AG04449 (cell line): ENCODE measurements around the gene LAT.

Experiments
- CTCF ChIA-PET: fragments of 350-600 bp; formaldehyde crosslinking; extraction: SDS; loops from one replicate; lab custom pipeline; 2021; ENCODE audit warnings: antibody characterized with exemption; lab: Yijun Ruan, JAX
- POLR2A ChIA-PET: fragments of 400-600, 350-600 bp; formaldehyde crosslinking; extraction: SDS; loops from one replicate; lab custom pipeline; 2020; ENCODE audit warnings: antibody characterized with exemption, inconsistent platforms; lab: Yijun Ruan, JAX
- DNase-seq: peaks from one replicate; pipeline ENCODE4 v3.0.0-alpha.2; 2010; ENCODE audit warnings: low read depth, low spot score
- H3K4me3 ChIP-seq: 2 replicates; pipeline ENCODE4 v1.5.1; 2011; ENCODE audit warnings: low read depth, mild to moderate bottlenecking, control low read depth, low read length
- CTCF ChIP-seq: IDR thresholded peaks from one replicate; pipeline ENCODE4 v1.5.1; 2011; ENCODE audit warnings: mild to moderate bottlenecking, moderate library complexity, low read length, control low read depth, inconsistent platforms; ENCODE audit not compliant: insufficient read depth; ENCODE audit errors: missing control alignments

The LAT gene

GRCh38 chr16:29029168-29029994, 44.5 kb downstream of the LAT start:
- no peak overlapping the region for H3K4me3 ChIP-seq
- CTCF ChIA-PET: interaction anchor here (1.1 kb wide), 2 partner anchors 8 to 22 kb away, joined by 3 read pairs; no protein-coding TSS in a partner anchor
- no peak for TF ChIP-seq CTCF
- DNase-seq: peak; percentile 77
- POLR2A ChIA-PET: interaction anchor here (0.7 kb wide), 1 partner anchor 9 kb away, joined by 4 read pairs; no protein-coding TSS in a partner anchor

GRCh38 chr16:29030086-29030840, 45.4 kb downstream of the LAT start:
- no peak overlapping the region for H3K4me3 ChIP-seq
- POLR2A ChIA-PET: no interaction called here
- TF ChIP-seq CTCF: no peak
- CTCF ChIA-PET: interaction anchor here (1.1 kb wide), 1 partner anchor 9 kb away, joined by 3 read pairs; no protein-coding TSS in a partner anchor
- DNase-seq: no peak
